HG03097 (cell line): ENCODE results near the gene ELSPBP1.
"Not testable (repeated sequence)": the region's sequence is repeated elsewhere in the genome, so short reads cannot be mapped to it uniquely, and the experiment has no call there.

Experiments
- ATAC-seq: cut with Tn5 transposase; IDR thresholded peaks from one replicate; pipeline ENCODE4 v1.9.1; 2021; ENCODE audit not compliant: unreplicated experiment, low FRiP score

The ELSPBP1 gene

GRCh38 chr19:47994209-47994802 is at the start of gene ELSPBP1:
TSS of gene ELSPBP1 (plus strand) at chr19:47994632. CDS start at chr19:48008668, 14,036 bp downstream.
- no peak for ATAC-seq

GRCh38 chr19:47949852-47950521 is 44.4 kb upstream of the ELSPBP1 start:
- ATAC-seq, result not testable (repeated sequence)

- not testable (repeated sequence) for ATAC-seq
These were observed 42.3 kb upstream of the ELSPBP1 start for GRCh38 chr19:47952132-47952531.

- ATAC-seq, result not testable (repeated sequence)
These were observed 38.5 kb upstream of the ELSPBP1 start for GRCh38 chr19:47955936-47956335.

GRCh38 chr19:47973529-47973928 is 20.9 kb upstream of the ELSPBP1 start:
- no peak for ATAC-seq

- no peak for ATAC-seq
These were observed 3.1 kb upstream of the ELSPBP1 start for GRCh38 chr19:47991191-47991808.

- no peak for ATAC-seq
These were observed 2.4 kb upstream of the ELSPBP1 start, which contains the start of gene BSPH1 for GRCh38 chr19:47992070-47992469. TSS of gene BSPH1 (minus strand) at chr19:47992170. CDS start at chr19:47992081, 89 bp downstream.

- no peak for ATAC-seq
These were observed 1.8 kb downstream of the ELSPBP1 start for GRCh38 chr19:47996230-47996727.

GRCh38 chr19:47998800-47999199 is 4.4 kb downstream of the ELSPBP1 start:
- no peak for ATAC-seq

- ATAC-seq, result no peak
These were observed 6.4 kb downstream of the ELSPBP1 start for GRCh38 chr19:48000846-48001245.

- no peak for ATAC-seq
These were observed 9.8 kb downstream of the ELSPBP1 start for GRCh38 chr19:48004236-48004635.

- ATAC-seq, result no peak
These were observed 12.3 kb downstream of the ELSPBP1 start for GRCh38 chr19:48006762-48007161.

GRCh38 chr19:48010932-48011758 is 16.7 kb downstream of the ELSPBP1 start:
- ATAC-seq, result no peak

GRCh38 chr19:48020686-48021085 is 26.3 kb downstream of the ELSPBP1 start:
- ATAC-seq, result no peak

GRCh38 chr19:48023011-48023410 is 28.6 kb downstream of the ELSPBP1 start:
- ATAC-seq, result no peak

GRCh38 chr19:48023518-48023917 is 29.1 kb downstream of the ELSPBP1 start:
- no peak for ATAC-seq

GRCh38 chr19:48025480-48025879 is 31.0 kb downstream of the ELSPBP1 start:
- no peak for ATAC-seq

GRCh38 chr19:48029431-48029830 is 35.0 kb downstream of the ELSPBP1 start:
- ATAC-seq, result no peak

GRCh38 chr19:48030073-48030472 is 35.6 kb downstream of the ELSPBP1 start:
- no peak for ATAC-seq

GRCh38 chr19:48033604-48034003 is 39.2 kb downstream of the ELSPBP1 start:
- no peak for ATAC-seq

- ATAC-seq, result no peak
These were observed 42.3 kb downstream of the ELSPBP1 start for GRCh38 chr19:48036765-48037164.
